GM08714 (cell line): Measurements from ENCODE around the gene SLC27A1.
"Not testable (repeated sequence)": the region's sequence is repeated elsewhere in the genome, so short reads cannot be mapped to it uniquely, and the experiment has no call there.

ENCODE experiments used
- H3K4me3 ChIP-seq: fragments of 200-500 bp; sonication (Bioruptor generic); 2 replicates; pipeline ENCODE4 v1.5.1; 2014; ENCODE audit warnings: mild to moderate bottlenecking, low read length, inconsistent platforms
- ZNF274 ChIP-seq: IDR thresholded peaks from 2 replicates; pipeline ENCODE4 v1.6.1; 2012; ENCODE audit warnings: mild to moderate bottlenecking, low read depth, low read length

Gene SLC27A1

GRCh38 chr19:17500447-17501198 lies 30.3 kb downstream of the SLC27A1 start:
- no peak overlapping the region for H3K4me3 ChIP-seq

GRCh38 chr19:17503240-17503639 lies 32.9 kb downstream of the SLC27A1 start:
- H3K4me3 ChIP-seq = no peak overlapping the region
- TF ChIP-seq ZNF274 = no peak

More at GRCh38 chr19:17500447-17501198, 30.3 kb downstream of the SLC27A1 start:
- TF ChIP-seq ZNF274 = no peak

GRCh38 chr19:17504030-17504429 lies 33.7 kb downstream of the SLC27A1 start:
- TF ChIP-seq ZNF274 = no peak
- no peak overlapping the region for H3K4me3 ChIP-seq

- no peak for TF ChIP-seq ZNF274
- no peak overlapping the region for H3K4me3 ChIP-seq
Observed at GRCh38 chr19:17504456-17504855, 34.1 kb downstream of the SLC27A1 start.

- H3K4me3 ChIP-seq = no peak overlapping the region
- TF ChIP-seq ZNF274 = no peak
Observed at GRCh38 chr19:17505223-17505622, 34.9 kb downstream of the SLC27A1 start.

- H3K4me3 ChIP-seq = no peak overlapping the region
- no peak for TF ChIP-seq ZNF274
Observed at GRCh38 chr19:17506745-17507144, 36.4 kb downstream of the SLC27A1 start.

- H3K4me3 ChIP-seq = not testable (repeated sequence)
Observed at GRCh38 chr19:17508558-17508933, 38.2 kb downstream of the SLC27A1 start.

GRCh38 chr19:17510220-17510993 lies 40.1 kb downstream of the SLC27A1 start:
- TF ChIP-seq ZNF274 = no peak
- H3K4me3 ChIP-seq = peak overlapping the region; percentile 85

GRCh38 chr19:17511724-17512573 lies 41.6 kb downstream of the SLC27A1 start:
- TF ChIP-seq ZNF274 = no peak

GRCh38 chr19:17512574-17512939 lies 42.2 kb downstream of the SLC27A1 start:
- H3K4me3 ChIP-seq = peak overlapping the region; percentile 85
- no peak for TF ChIP-seq ZNF274

More at GRCh38 chr19:17511724-17512573, 41.6 kb downstream of the SLC27A1 start:
- H3K4me3 ChIP-seq = peak overlapping the region; percentile 85

GRCh38 chr19:17515408-17516149 lies 45.3 kb downstream of the SLC27A1 start:
- no peak for TF ChIP-seq ZNF274
- H3K4me3 ChIP-seq = no peak overlapping the region

GRCh38 chr19:17517898-17518297 lies 47.6 kb downstream of the SLC27A1 start:
- H3K4me3 ChIP-seq = no peak overlapping the region
- TF ChIP-seq ZNF274 = no peak

- not testable (repeated sequence) for H3K4me3 ChIP-seq
Observed at GRCh38 chr19:17518654-17519053, 48.3 kb downstream of the SLC27A1 start.

GRCh38 chr19:17519967-17520366 lies 49.6 kb downstream of the SLC27A1 start:
- TF ChIP-seq ZNF274 = no peak
- no peak overlapping the region for H3K4me3 ChIP-seq

- TF ChIP-seq ZNF274 = no peak
- no peak overlapping the region for H3K4me3 ChIP-seq
Observed at GRCh38 chr19:17520865-17521264, 50.5 kb downstream of the SLC27A1 start.
